A549 (cell line): Measurements from ENCODE around the gene RNF217. TPM values are rescaled to one million over a fixed set of nuclear protein-coding genes. Genes with fewer than 3 reads are reported as not detected.

Experiments used
- ATAC-seq, 2 experiments: fragments of 200-7000 bp in 1 of 2; fragments of >200 bp in 1 of 2; cut with Nextera tagmentation in 1 of 2; cut with Tn5 transposase in 1 of 2; 3 replicates each; pipeline versions ENCODE4 v1.8.0 to v1.9.1; 2018 to 2020; ENCODE audit warnings: mild to moderate bottlenecking in 1 of 2, moderate library complexity in 1 of 2
- CTCF ChIA-PET: fragments of 300-600 bp; sonication (Branson Sonifier 250); formaldehyde crosslinking; extraction: SDS; loops from one replicate; lab custom pipeline; 2021; ENCODE audit warnings: antibody characterized with exemption, inconsistent platforms; lab: Yijun Ruan, JAX
- POLR2A ChIA-PET: fragments of 350-600 bp; formaldehyde crosslinking; extraction: SDS; loops from one replicate; lab custom pipeline; 2021; ENCODE audit warnings: antibody characterized with exemption, inconsistent platforms; lab: Yijun Ruan, JAX
- DNase-seq, 2 experiments: peaks; one replicate each; pipeline versions ENCODE4 v3.0.0 to v3.0.0-alpha.2; 2011 to 2016; ENCODE audit warnings: low read depth in 1 of 2, low spot score in 1 of 2
- FAIRE-seq: peaks from 2 replicates; lab custom pipeline; 2011; peaks lifted over from hg19 to GRCh38; lab: Jason Lieb, UNC
- H3K27ac ChIP-seq, 2 experiments: fragments of >200 bp; sonication (Bioruptor Twin); formaldehyde crosslinking; 3 replicates each; pipeline ENCODE4 v1.5.1; 2016 to 2017
- H3K4me1 ChIP-seq: fragments of >200 bp; sonication (Bioruptor Twin); formaldehyde crosslinking; 3 replicates; pipeline ENCODE4 v1.6.1; 2016
- H3K4me2 ChIP-seq: fragments of >200 bp; sonication (Bioruptor Twin); formaldehyde crosslinking; 3 replicates; pipeline ENCODE4 v1.6.1; 2016
- H3K4me3 ChIP-seq: fragments of >200 bp; sonication (Bioruptor Twin); formaldehyde crosslinking; 3 replicates; pipeline ENCODE4 v1.5.1; 2016
- H3K9me3 ChIP-seq: fragments of >200 bp; sonication (Bioruptor Twin); formaldehyde crosslinking; 3 replicates; pipeline ENCODE4 v1.6.1; 2016
- BCL3 ChIP-seq: fragments of >200 bp; sonication (Bioruptor Twin); formaldehyde crosslinking; IDR thresholded peaks from 3 replicates; pipeline ENCODE4 v1.6.1; 2016
- CBX8 ChIP-seq: fragments of 200-600 bp; sonication (generic); IDR thresholded peaks from 2 replicates; pipeline ENCODE4 v1.6.1; 2016
- CEBPB ChIP-seq, 2 experiments: fragments of >200 bp in 1 of 2; sonication (Bioruptor Twin) in 1 of 2; formaldehyde crosslinking in 1 of 2; IDR thresholded peaks; 2 replicates each; pipeline ENCODE4 v1.6.1; 2012 to 2016
- CHD4 ChIP-seq: fragments of 200-600 bp; sonication (generic); IDR thresholded peaks from 2 replicates; pipeline ENCODE4 v1.6.1; 2016; ENCODE audit warnings: antibody characterized with exemption, mild to moderate bottlenecking, borderline replicate concordance
- ESRRA ChIP-seq: fragments of 150-350 bp; IDR thresholded peaks from 2 replicates; pipeline ENCODE4 v1.6.1; 2014; ENCODE audit warnings: mild to moderate bottlenecking, low read length, borderline replicate concordance
- FOSL2 ChIP-seq, 2 experiments: fragments of 450-650 bp in 1 of 2; fragments of >200 bp in 1 of 2; sonication (Bioruptor Twin) in 1 of 2; formaldehyde crosslinking; IDR thresholded peaks; 2 replicates each; pipeline versions ENCODE4 v1.5.0 to v1.6.1; 2016 to 2020; ENCODE audit warnings: mild to moderate bottlenecking in 1 of 2, moderate library complexity in 1 of 2
- FOXS1 ChIP-seq: fragments of 250-450 bp; sonication (Bioruptor Pico); IDR thresholded peaks from 2 replicates; pipeline ENCODE4 v1.5.0; 2020; ENCODE audit warnings: mild to moderate bottlenecking, moderate library complexity
- GATA3 ChIP-seq: IDR thresholded peaks from 2 replicates; pipeline ENCODE4 v1.6.1; 2012; ENCODE audit warnings: borderline replicate concordance
- HDAC2 ChIP-seq: fragments of 200-600 bp; sonication (generic); IDR thresholded peaks from 2 replicates; pipeline ENCODE4 v1.6.1; 2016
- HES2 ChIP-seq: fragments of >200 bp; sonication (Bioruptor Twin); formaldehyde crosslinking; IDR thresholded peaks from 2 replicates; pipeline ENCODE4 v1.6.1; 2016
- HOXA7 ChIP-seq: fragments of 250-450 bp; sonication (Bioruptor Pico); IDR thresholded peaks from 2 replicates; pipeline ENCODE4 v1.5.0; 2020; ENCODE audit warnings: mild to moderate bottlenecking, moderate library complexity
- HOXB5 ChIP-seq: fragments of 250-450 bp; sonication (Bioruptor Pico); IDR thresholded peaks from 2 replicates; pipeline ENCODE4 v1.5.0; 2020; ENCODE audit warnings: mild to moderate bottlenecking, moderate library complexity
- KDM1A ChIP-seq: fragments of 200-600 bp; sonication (generic); IDR thresholded peaks from 2 replicates; pipeline ENCODE4 v1.6.1; 2016; ENCODE audit warnings: low read depth, mild to moderate bottlenecking
- PHF8 ChIP-seq: fragments of 200-600 bp; sonication (generic); IDR thresholded peaks from 2 replicates; pipeline ENCODE4 v1.6.1; 2016; ENCODE audit warnings: low read depth, mild to moderate bottlenecking, antibody characterized with exemption, moderate library complexity, borderline replicate concordance
- POLR2A ChIP-seq: IDR thresholded peaks from 2 replicates; pipeline ENCODE4 v1.6.1; 2012; ENCODE audit warnings: mild to moderate bottlenecking, low read length
- POLR2AphosphoS2 ChIP-seq: conservative IDR thresholded peaks from 2 replicates; pipeline ENCODE4 v1.6.1; 2012; ENCODE audit warnings: low read length, improper control_type of control experiment, inconsistent platforms
- SREBF2 ChIP-seq: fragments of 450-650 bp; IDR thresholded peaks from 2 replicates; pipeline ENCODE4 v1.6.1; 2014; ENCODE audit warnings: mild to moderate bottlenecking, moderate library complexity
- TFCP2L1 ChIP-seq: fragments of 250-450 bp; sonication (Bioruptor Pico); IDR thresholded peaks from 2 replicates; pipeline ENCODE4 v1.5.0; 2021; ENCODE audit warnings: mild to moderate bottlenecking
- TP53 ChIP-seq: fragments of 250-450 bp; sonication (Bioruptor Pico); IDR thresholded peaks from 2 replicates; pipeline ENCODE4 v1.5.0; 2021; ENCODE audit warnings: mild to moderate bottlenecking, moderate library complexity
- ZC3H11A ChIP-seq: fragments of 450-650 bp; IDR thresholded peaks from 2 replicates; pipeline ENCODE4 v1.6.1; 2014; ENCODE audit warnings: antibody characterized with exemption, mild to moderate bottlenecking
- ZNF302 ChIP-seq: fragments of 250-450 bp; sonication (Bioruptor Pico); IDR thresholded peaks from 2 replicates; pipeline ENCODE4 v1.9.0; 2021; ENCODE audit warnings: inconsistent platforms, mild to moderate bottlenecking, moderate library complexity
- WGBS: methylation state at CpG from one replicate; pipeline ENCODE4 v1.1.6; 2017; ENCODE audit errors: missing lambda C conversion rate; 5-methylcytosine and 5-hydroxymethylcytosine counted together
- polyA plus RNA-seq, 4 experiments: library from polyadenylated mRNA; depleted of rRNA in 3 of 4; stranded (reverse); fragments of >200 nt; fragmentation: RNase III in 1 of 4; extraction: RNeasy Plus Mini Kit Qiagen cat#74134 plus additional on column Dnase treatment in 1 of 4; gene quantifications; 2 replicates in 3 of 4; 3 replicates in 1 of 4; pipeline ENCODE4 v1.2.3, GENCODE V29; 2011 to 2017
- TF ChIP-seq, protein P1 (sequence below): IDR thresholded peaks from 2 replicates; pipeline ENCODE4 v1.6.1; 2012; ENCODE audit warnings: low read depth, borderline replicate concordance
- TF ChIP-seq, protein P2 (sequence below): IDR thresholded peaks from 2 replicates; pipeline ENCODE4 v1.6.1; 2012
- TF ChIP-seq, protein P3 (sequence below): fragments of >200 bp; sonication (Bioruptor Twin); formaldehyde crosslinking; IDR thresholded peaks from 3 replicates; pipeline ENCODE4 v1.5.1; 2016

RNF217 gene
- polyA plus RNA-seq, 2 of the 4 experiments (the other 2 are of a cell fraction): 5.7 to 20.0 TPM

GRCh38 chr6:125088963-125089362 is 126.7 kb downstream of the RNF217 start:
- ChIA-PET POLR2A (no interaction called here), CTCF (interaction anchor here (1.6 kb wide), 1 partner anchor 24 kb away, joined by 4 read pairs; no protein-coding TSS in a partner anchor)
- H3K4me1 ChIP-seq: no peaks in the 10 kb centered on the region
- no peak for ATAC-seq
- H3K27ac ChIP-seq: no peak overlapping the region
- no peak for DNase-seq
- H3K9me3 ChIP-seq: no peaks in the 10 kb centered on the region
- FAIRE-seq: no peak
- no peak overlapping the region for H3K4me2 ChIP-seq
- H3K4me3 ChIP-seq: no peak overlapping the region
- WGBS: 92% methylated on average over 5 of the region's 5 CpGs
- TF ChIP-seq CBX8: no peak
- no peak for TF ChIP-seq ZC3H11A
- TF ChIP-seq, protein P1, sequence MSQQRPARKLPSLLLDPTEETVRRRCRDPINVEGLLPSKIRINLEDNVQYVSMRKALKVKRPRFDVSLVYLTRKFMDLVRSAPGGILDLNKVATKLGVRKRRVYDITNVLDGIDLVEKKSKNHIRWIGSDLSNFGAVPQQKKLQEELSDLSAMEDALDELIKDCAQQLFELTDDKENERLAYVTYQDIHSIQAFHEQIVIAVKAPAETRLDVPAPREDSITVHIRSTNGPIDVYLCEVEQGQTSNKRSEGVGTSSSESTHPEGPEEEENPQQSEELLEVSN: no peak
- TF ChIP-seq HDAC2: no peak
- no peak for TF ChIP-seq POLR2A
- TF ChIP-seq SREBF2: no peak
- no peak for TF ChIP-seq HOXB5
- no peak for TF ChIP-seq POLR2AphosphoS2
- no peak for TF ChIP-seq FOSL2 (IDR thresholded peaks at IDR 0.05)
- no peak for TF ChIP-seq FOSL2 (CRISPR knock-in tag; IDR thresholded peaks at IDR 0.05)
- TF ChIP-seq TFCP2L1 (CRISPR knock-in tag): no peak

DNA sequence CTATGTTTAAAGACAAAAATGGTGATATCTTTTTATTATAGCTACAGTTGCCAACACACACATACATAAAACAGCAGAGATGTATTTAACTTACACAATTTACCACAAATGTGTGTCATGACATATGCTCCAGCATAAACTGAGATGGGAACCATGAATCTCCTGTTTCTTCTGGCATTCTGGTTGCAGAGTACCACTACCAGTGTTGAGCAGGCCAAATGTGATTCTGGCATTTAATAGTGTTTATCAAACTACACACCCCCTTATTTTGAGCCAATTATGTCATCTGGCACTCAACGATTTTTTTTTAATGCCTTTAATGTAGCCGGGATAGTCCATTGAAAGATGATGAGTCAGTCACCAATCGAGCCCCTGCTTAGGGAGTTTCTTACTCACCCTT is 132.3 kb downstream of the RNF217 start:
- FAIRE-seq (no peak), DNase-seq (no peak), ATAC-seq (no peak)
- Histone ChIP-seq H3K4me2 (no peak overlapping the region), H3K27ac (no peak overlapping the region), H3K9me3 (no peaks in the 10 kb centered on the region), H3K4me3 (no peak overlapping the region), H3K4me1 (peaks cover 5% of the 10 kb centered on the region; the same call in 1 of the 3 replicates)
- ChIA-PET CTCF (interaction anchor here (0.7 kb wide), 2 partner anchors 79 to 1851 kb away, joined by 3 read pairs; no protein-coding TSS in a partner anchor), POLR2A (no interaction called here)
- 46% methylated on average over 3 of the region's 3 CpGs for WGBS
- TF ChIP-seq TP53 (CRISPR knock-in tag): no peak
- TF ChIP-seq BCL3: no peak
- TF ChIP-seq PHF8: no peak
- no peak for TF ChIP-seq ZNF302 (CRISPR knock-in tag)
- TF ChIP-seq, protein P2, sequence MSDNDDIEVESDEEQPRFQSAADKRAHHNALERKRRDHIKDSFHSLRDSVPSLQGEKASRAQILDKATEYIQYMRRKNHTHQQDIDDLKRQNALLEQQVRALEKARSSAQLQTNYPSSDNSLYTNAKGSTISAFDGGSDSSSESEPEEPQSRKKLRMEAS: no peak
- TF ChIP-seq CHD4: no peak
- no peak for TF ChIP-seq HOXA7 (CRISPR knock-in tag)
- TF ChIP-seq ESRRA: no peak
- no peak for TF ChIP-seq KDM1A
- TF ChIP-seq ZC3H11A: no peak
- TF ChIP-seq HES2: no peak
- TF ChIP-seq CEBPB (IDR thresholded peaks at IDR 0.05): no peak
- no peak for TF ChIP-seq FOXS1 (CRISPR knock-in tag)
- TF ChIP-seq GATA3: no peak
- TF ChIP-seq, protein P3, sequence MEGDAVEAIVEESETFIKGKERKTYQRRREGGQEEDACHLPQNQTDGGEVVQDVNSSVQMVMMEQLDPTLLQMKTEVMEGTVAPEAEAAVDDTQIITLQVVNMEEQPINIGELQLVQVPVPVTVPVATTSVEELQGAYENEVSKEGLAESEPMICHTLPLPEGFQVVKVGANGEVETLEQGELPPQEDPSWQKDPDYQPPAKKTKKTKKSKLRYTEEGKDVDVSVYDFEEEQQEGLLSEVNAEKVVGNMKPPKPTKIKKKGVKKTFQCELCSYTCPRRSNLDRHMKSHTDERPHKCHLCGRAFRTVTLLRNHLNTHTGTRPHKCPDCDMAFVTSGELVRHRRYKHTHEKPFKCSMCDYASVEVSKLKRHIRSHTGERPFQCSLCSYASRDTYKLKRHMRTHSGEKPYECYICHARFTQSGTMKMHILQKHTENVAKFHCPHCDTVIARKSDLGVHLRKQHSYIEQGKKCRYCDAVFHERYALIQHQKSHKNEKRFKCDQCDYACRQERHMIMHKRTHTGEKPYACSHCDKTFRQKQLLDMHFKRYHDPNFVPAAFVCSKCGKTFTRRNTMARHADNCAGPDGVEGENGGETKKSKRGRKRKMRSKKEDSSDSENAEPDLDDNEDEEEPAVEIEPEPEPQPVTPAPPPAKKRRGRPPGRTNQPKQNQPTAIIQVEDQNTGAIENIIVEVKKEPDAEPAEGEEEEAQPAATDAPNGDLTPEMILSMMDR: no peak
- no peak for TF ChIP-seq TFCP2L1 (CRISPR knock-in tag)
